GM12873 (cell line): ENCODE data around the gene ATG16L2.

ENCODE experiments used
- CTCF ChIP-seq: IDR thresholded peaks from 2 replicates; pipeline ENCODE4 v1.5.1; 2012; ENCODE audit warnings: low read depth, mild to moderate bottlenecking, moderate library complexity, low read length, control low read depth; ENCODE audit not compliant: insufficient read depth; ENCODE audit errors: missing control alignments

Gene ATG16L2

GRCh38 chr11:72863916-72864315 is 49.7 kb downstream of the ATG16L2 start:
- TF ChIP-seq CTCF: no peak

- TF ChIP-seq CTCF: no peak
These were observed 50.8 kb downstream of the ATG16L2 start for GRCh38 chr11:72864702-72865655.

- TF ChIP-seq CTCF: no peak
These were observed 53.8 kb downstream of the ATG16L2 start for GRCh38 chr11:72867970-72868369.

- TF ChIP-seq CTCF: no peak
These were observed 55.6 kb downstream of the ATG16L2 start for GRCh38 chr11:72869831-72870230.

- no peak for TF ChIP-seq CTCF
These were observed 56.9 kb downstream of the ATG16L2 start for GRCh38 chr11:72871119-72871518.

GRCh38 chr11:72872012-72872411 is 57.8 kb downstream of the ATG16L2 start:
- TF ChIP-seq CTCF: no peak

- no peak for TF ChIP-seq CTCF
These were observed 61.5 kb downstream of the ATG16L2 start for GRCh38 chr11:72875736-72876135.
